HL-60/S4 treated with retinoic acid at 250 ng/mL for 4 days and 3 days (cell line): ENCODE data around the gene ADAMTS17.

ENCODE experiments used
- in situ Hi-C: fragments of 300-500 bp; cut with MboI; formaldehyde crosslinking; loops from 2 replicates; pipeline ENCODE4 v1.7.0; 2022; ENCODE audit warnings: low sequenced_read_pairs

ADAMTS17 gene

GRCh38 chr15:100341750-100342560, at the start of gene ADAMTS17:
Gene ADAMTS17 (minus strand): TSS chr15:100341975. CDS start chr15:100341899, 76 bp downstream.
- in situ Hi-C loops, result no loop called here

- in situ Hi-C loops, result no loop called here
Observed at GRCh38 chr15:100385300-100386050, 43.7 kb upstream of the ADAMTS17 start.

GRCh38 chr15:100384108-100384410, 42.3 kb upstream of the ADAMTS17 start:
- in situ Hi-C loops, result no loop called here

- in situ Hi-C loops, result no loop called here
Observed at GRCh38 chr15:100383302-100384107, 41.7 kb upstream of the ADAMTS17 start.

GRCh38 chr15:100373942-100374341, 32.2 kb upstream of the ADAMTS17 start:
- in situ Hi-C loops, result no loop called here

- in situ Hi-C loops, result no loop called here
Observed at GRCh38 chr15:100373120-100373896, 31.5 kb upstream of the ADAMTS17 start.

GRCh38 chr15:100372739-100373119, 31.0 kb upstream of the ADAMTS17 start:
- in situ Hi-C loops, result no loop called here

GRCh38 chr15:100355342-100355741, 13.6 kb upstream of the ADAMTS17 start:
- in situ Hi-C loops, result no loop called here

- in situ Hi-C loops, result no loop called here
Observed at GRCh38 chr15:100353449-100353848, 11.7 kb upstream of the ADAMTS17 start.

GRCh38 chr15:100350434-100351226, 8.9 kb upstream of the ADAMTS17 start:
- in situ Hi-C loops, result no loop called here

- in situ Hi-C loops, result no loop called here
Observed at GRCh38 chr15:100349696-100350433, 8.1 kb upstream of the ADAMTS17 start.

GRCh38 chr15:100349321-100349695, 7.5 kb upstream of the ADAMTS17 start:
- in situ Hi-C loops, result no loop called here

- in situ Hi-C loops, result no loop called here
Observed at GRCh38 chr15:100348578-100348977, 6.8 kb upstream of the ADAMTS17 start.

- in situ Hi-C loops, result no loop called here
Observed at GRCh38 chr15:100346866-100347512, 5.2 kb upstream of the ADAMTS17 start.

- in situ Hi-C loops, result no loop called here
Observed at GRCh38 chr15:100345438-100345837, 3.7 kb upstream of the ADAMTS17 start.

GRCh38 chr15:100343251-100343650, 1.5 kb upstream of the ADAMTS17 start:
- in situ Hi-C loops, result no loop called here

- in situ Hi-C loops, result no loop called here
Observed at GRCh38 chr15:100341239-100341749, 481 bp downstream of the ADAMTS17 start.

GRCh38 chr15:100340721-100341238, 995 bp downstream of the ADAMTS17 start:
- in situ Hi-C loops, result no loop called here
